ENCODE data around the gene KLC1.

DNA sequence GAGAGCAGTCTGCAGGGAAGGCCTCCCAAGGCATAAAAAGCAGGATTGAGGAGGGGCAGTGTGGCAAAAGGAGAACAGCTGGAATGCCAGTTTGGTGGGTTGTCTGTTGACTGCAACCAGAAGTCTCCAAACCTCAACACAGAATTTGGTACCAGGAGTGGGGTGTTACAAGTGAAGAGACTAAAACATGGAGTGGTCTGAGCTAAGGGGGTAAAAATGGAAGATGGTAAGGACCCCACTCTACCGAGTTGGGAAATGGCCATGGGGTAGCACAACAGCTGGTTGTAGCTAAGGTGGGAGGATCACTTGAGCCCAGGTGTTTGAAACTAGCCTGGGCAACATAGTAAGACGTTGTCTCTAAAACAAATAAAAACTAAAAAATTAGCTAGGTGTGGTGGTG, 17.8 kb upstream of the KLC1 start:
- TF ChIP-seq CTCF (IDR thresholded peaks at IDR 0.05; ENCODE audit: insufficient read depth, low read depth, low read length) (no peak), EZH2 (IDR thresholded peaks at IDR 0.05; ENCODE audit: insufficient read depth, low read length) (no peak)
